GM18951 (cell line): ENCODE results near the gene MCU.

Experiments used
- POLR2A ChIP-seq: IDR thresholded peaks from 4 replicates; pipeline ENCODE4 v1.6.1; 2011; ENCODE audit warnings: mild to moderate bottlenecking; ENCODE audit not compliant: insufficient read length, insufficient read depth; ENCODE audit errors: extremely low read depth
- in situ Hi-C: fragments of 300-500 bp; cut with MboI; formaldehyde crosslinking; loops from one replicate; pipeline ENCODE4 v1.12.0; 2022; ENCODE audit warnings: low sequenced_read_pairs, mixed read lengths, inconsistent platforms; ENCODE audit not compliant: unreplicated experiment

Gene MCU

DNA sequence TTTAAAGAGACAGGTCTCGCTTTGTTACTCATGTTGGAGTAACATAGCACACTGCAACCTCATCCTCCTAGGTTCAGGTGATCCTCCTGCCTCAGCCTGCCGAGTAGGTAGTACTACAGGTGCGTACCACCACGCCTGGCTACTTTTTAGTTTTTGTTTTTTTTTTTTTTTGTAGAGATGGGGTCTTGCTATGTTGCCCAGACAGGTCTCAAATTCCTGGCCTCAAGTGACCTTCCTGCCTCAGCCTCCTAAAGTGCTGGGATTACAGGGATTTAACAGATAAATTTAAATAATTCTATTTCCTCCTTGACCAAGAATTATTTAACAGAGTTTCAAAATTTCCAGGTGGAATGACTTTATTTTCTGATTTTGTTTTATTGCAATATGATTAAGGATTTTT, 104.6 kb downstream of the MCU start:
- no peak for TF ChIP-seq POLR2A
- in situ Hi-C loops, result no loop called here

DNA sequence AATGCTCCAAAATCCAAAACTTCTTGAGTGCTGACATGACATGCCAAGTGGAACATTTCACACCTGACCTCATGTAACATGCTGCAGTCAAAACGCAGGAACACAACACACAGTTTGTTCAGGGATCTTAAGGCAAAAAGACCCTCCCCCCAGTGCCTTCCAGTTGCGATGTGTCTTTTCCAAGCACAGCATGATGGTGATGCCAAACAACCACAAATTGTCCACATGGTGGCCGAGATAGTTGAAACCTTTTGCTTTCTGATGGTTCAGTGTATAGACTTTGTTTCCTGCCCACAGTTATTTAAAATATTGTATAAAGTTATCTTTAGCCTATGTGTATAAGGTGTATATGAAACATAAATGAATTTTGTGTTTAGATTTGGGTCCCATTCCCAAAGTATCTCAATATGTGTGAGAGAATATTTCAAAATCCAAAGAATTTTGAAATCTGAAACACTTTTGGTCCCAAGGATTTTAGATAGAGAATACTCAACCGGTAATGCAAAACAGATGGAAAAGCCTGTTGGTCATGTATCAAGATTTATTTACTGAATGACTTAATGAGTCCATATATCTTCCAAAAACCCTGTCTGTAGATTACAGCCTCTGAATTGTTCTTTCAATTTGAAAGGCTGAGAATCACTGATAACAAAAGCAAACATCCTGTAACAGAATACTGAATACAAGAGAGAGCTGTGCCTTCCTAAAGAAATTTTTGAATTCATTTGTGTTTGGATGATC, 108.2 kb downstream of the MCU start:
- in situ Hi-C loops, result no loop called here
- no peak for TF ChIP-seq POLR2A

DNA sequence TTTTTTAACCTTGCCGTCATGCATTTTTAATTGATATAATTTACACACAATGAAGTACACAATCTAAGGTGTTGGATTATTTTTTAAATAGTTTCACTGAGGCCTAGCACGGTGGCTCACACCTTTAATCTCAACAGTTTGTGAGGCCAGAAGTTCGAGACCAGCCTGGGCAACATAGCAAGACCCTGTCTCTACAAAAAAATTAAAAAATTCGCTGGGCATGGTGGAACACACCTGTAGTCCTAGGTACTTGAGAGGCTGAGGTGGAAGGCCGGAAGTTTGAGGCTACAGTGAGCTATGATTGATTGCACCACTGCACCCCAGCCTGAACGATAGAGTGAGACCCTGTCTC, 108.8 kb downstream of the MCU start:
- in situ Hi-C loops, result no loop called here

DNA sequence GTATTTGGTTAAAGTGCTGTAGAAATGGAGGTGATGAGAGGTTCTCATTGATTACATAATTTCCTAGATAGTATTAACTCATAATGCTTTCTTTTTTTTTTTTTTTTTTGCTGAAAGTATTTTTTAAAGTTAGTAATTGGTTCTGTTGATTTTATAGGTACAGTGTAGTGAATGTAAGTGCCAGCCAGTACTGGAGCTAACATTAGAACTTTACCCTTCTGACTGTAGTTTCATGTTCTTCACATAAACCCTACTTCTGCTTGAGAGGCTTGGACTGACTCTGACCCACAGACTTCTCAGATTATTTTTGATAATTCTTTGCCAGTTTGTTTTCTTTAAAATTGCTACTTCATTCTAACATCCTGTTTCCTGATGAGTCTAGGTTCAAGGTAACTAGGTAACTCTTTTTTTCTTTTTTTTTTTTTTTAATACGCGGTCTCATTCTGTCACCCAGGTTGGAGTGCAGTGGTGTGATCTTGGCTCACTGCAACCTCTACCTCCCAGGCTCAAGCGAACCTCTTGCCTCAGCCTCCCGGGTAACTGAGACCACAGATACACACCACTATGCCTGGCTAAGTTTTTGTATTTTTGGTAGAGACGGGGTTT, 109.4 kb downstream of the MCU start:
- TF ChIP-seq POLR2A, result no peak
- in situ Hi-C loops, result no loop called here

More for the DNA sequence above, 108.8 kb downstream of the MCU start:
- TF ChIP-seq POLR2A, result no peak

DNA sequence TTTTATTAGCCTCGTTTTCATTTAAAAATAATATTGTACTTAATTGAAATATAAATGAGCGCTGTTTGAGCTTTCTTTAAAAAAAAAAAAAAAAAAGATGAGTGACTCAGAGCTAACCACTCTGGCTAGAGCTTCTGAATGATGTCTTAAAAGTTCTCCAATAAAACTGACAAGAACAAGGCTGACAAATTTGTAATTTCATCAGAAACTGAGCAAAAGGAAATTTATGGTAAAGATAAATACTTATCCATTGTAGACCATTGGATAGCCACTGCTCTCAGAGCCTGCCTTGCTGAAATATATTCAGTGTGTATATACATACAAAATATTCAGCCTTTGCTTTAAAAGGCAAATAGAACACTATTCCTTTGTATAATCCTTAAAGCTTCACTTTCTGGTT, 110.4 kb downstream of the MCU start:
- no peak for TF ChIP-seq POLR2A
- in situ Hi-C loops, result no loop called here

DNA sequence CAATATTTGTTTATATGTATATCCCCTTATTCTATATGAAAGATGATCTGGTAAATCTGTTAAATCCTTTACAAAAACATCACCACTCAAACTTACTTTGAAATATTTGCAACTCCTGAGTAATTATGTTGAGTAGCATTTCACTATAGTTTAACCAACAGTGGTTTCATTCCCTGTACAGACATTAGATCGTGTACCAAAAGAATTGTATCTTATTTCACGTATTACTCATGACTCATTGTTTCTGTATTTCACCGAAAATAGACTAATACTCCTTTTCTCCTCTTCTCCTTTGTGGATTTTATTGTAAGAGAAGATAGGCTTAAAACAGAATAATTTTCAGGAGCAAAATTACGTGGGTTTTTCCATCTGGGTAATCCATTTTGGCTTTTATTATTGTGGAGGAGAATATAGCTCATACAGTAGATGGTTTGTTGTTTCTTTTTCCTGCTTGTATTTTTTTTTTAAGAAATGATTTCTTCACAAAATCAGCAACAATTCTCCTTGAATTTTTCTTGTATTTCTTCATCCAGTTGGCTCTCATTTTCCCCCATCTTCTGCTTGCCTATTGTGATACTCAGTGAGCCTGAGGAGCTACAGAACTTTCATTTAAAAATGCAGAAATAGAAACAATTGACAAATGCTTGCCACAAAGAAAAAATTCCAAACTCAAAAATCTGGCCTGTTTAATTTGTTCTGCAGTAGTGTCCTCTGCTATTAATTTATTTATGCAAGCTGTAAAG, 111.0 kb downstream of the MCU start:
- in situ Hi-C loops, result no loop called here
- no peak for TF ChIP-seq POLR2A

DNA sequence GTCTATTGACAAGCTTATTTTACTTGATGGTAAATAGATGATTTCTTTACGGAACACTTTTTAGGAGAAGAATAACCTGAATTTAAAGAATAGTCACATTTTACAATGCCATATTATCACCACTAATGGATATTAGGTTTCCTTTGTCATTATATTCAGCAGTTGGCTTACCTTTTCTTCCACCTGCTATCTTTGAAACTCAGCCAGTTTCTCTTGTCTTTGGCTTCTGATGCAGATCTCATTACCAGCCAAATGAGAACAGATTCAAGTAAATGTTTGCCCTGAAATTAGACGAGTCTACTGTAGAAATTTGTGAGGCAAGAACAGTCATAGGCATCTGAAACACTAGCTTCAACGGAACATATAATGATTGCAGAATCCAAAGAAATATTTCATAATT, 116.1 kb downstream of the MCU start:
- in situ Hi-C loops, result no loop called here
- no peak for TF ChIP-seq POLR2A

DNA sequence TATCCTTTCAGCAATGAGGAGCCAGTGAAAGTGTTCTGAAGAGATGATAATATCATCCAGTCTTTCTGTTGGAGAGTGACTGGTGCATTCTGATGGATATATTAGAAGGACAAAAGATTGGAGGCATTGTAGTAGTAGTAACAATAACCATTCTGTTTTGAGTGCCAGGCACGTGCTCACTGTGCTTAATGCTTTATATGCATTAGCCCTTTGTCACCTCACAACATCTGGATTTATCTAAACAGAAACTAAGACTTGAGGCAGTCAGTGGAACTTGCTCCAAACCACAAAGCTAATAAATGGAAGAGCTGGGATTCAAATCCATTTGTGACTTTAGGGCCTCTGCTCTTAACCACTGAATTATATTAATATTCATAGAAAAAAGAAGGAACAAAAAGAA, 117.1 kb downstream of the MCU start:
- in situ Hi-C loops, result no loop called here

DNA sequence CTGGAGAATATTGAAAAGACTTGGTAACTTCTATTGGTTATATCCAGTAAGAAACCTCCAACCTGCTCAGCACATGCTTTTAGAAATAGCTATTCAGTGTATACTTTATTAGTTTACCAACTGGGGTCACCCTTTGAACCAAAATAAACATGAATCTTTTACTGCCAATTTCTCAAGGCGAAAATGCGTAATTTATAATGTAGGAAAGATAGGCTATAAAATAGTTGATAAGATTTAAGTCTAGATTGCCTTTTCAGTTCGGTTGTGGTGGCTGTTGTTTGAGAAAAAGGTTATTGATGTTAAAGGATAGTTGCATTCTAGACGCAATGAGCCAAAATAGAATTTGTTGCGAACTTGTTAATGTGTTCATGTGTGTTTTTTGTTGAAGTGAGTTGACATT, 119.0 kb downstream of the MCU start:
- in situ Hi-C loops, result no loop called here

More for the DNA sequence above, 117.1 kb downstream of the MCU start:
- no peak for TF ChIP-seq POLR2A

DNA sequence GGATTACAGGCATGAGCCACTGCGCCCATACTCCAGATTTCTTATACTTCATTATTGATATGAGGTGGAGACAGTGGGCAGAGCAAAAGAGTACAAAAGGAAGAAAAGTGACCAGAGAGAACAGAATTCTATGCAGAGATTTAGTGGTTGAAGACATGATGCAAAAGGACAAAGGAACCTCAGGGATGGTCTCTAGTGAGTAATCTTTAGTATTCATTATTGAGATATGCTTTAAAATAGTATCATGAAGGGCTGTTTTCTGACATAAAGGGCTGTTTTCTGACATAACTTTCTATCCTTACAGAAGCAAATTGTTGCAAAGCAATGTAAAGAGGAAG, 120.4 kb downstream of the MCU start:
- no peak for TF ChIP-seq POLR2A
- in situ Hi-C loops, result no loop called here

More for the DNA sequence above, 119.0 kb downstream of the MCU start:
- TF ChIP-seq POLR2A, result no peak

DNA sequence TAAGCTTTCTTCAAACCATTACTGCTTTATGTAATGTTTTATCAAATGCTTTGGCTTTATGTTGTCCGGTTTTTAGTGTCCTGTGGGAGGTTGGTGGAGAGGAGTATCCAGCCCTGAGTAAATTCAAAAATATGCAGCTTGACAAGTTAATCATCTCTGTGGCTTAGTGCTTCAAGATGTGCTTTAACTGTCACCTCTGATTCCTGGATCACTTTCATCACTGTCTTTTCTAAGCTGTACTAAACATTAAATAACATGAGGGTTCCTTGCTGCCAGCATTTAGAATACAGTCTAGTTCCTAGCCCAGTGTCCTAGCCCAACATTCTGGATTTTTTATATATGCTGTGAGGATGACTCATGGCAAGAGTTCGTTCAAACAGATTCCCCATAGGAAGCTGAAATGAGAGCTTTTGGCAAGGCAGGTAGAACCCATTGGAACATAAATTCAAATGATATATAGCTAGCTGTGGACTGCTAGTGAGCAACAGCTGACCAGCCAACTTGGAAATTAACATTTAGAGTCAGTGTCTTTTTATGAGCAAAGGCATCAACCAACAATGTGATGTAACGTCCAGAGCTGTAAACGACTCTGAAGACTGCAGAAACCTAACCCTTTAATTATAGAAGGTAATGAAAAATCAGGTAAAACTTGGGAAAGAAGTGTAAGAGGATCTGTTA, 120.9 kb downstream of the MCU start:
- TF ChIP-seq POLR2A, result no peak
- in situ Hi-C loops, result no loop called here

DNA sequence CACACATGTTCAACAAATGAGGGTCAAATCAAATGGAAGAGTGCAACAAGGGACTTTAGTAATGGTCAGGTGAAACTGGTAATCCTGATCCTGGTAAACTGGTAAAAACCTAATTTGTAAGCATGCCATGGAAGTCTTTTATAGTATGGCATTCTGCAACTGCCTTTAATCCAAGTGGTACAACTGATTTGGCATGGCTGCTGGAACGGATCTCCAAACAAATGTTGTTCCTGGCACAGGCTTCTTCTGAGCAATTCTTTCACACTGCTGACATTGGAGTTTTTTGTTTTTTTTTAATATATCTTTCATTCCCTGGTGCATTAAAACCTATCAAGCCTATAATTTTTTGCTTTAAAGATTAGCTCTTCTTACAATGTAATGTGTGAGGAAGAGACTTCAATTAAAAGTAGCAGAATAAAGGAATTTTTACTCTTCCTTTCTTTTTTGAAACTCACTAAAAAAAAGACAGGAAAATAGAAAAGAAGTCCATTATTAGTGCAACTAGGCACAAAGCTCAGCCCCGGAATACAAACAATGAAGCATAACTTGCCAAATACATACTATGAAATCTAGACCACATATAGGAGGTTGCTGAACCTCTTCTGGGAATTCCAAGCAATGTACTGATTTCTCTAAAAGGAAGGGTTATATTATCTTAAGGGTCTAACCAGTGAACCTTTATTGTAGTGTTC, 122.3 kb downstream of the MCU start:
- TF ChIP-seq POLR2A, result no peak
- in situ Hi-C loops, result no loop called here

DNA sequence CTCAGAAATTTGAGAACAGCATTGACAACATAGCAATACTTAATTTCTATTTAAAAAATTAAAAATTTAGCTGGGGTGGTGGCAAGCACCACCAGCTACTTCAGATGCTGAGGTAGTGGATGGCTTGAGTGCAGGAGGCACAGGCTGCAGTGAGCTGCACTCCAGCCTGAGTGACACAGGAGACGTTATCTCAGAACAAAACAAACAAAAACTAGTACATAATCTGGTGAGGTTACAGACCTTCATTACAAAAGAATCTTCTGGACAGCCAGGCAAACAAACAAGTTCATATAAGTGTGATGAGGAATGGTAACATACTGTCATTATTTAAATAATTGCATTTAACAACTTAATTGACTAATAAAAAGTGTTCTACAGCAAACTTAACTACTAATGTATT, 124.6 kb downstream of the MCU start:
- no peak for TF ChIP-seq POLR2A
- in situ Hi-C loops, result no loop called here

DNA sequence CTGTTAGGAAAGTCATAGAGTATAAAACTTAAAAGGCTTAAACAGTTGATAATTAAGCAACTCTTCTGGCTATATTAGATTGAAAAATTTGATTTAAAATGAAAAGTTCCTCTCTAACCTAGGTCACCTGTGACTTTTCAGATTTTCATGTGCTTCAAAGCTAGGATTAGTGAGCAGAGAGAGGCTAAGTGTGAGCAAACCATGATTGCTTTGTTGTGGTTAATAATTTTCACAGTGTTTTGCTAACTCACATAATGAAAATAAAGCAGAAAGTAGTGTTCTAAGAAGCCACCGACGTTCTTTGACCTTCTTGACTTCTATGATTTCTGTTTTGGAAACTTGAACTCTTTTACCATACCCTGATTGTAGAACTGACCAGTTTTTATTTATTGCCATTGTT, 126.1 kb downstream of the MCU start:
- TF ChIP-seq POLR2A, result no peak
- in situ Hi-C loops, result no loop called here
